Muscle of leg (tissue), 11 donors: ENCODE results near the gene SPATS2. TPM values are rescaled to one million over a fixed set of nuclear protein-coding genes. Genes with fewer than 3 reads are reported as not detected.
"Not testable (repeated sequence)": the region's sequence is repeated elsewhere in the genome, so short reads cannot be mapped to it uniquely, and the experiment has no call there.

Experiments used
- DNase-seq: peaks from one replicate; pipeline ENCODE4 v3.0.0; 2013
- H3K27ac ChIP-seq: one replicate; pipeline ENCODE4 v1.5.1; 2013; ENCODE audit warnings: mild to moderate bottlenecking, low read length, control low read depth
- H3K27me3 ChIP-seq: one replicate; pipeline ENCODE4 v1.6.1; 2013; ENCODE audit warnings: low read length; ENCODE audit not compliant: control insufficient read depth, insufficient read depth
- H3K36me3 ChIP-seq: one replicate; pipeline ENCODE4 v1.6.1; 2013; ENCODE audit warnings: low read length; ENCODE audit not compliant: control insufficient read depth, insufficient read depth
- H3K4me1 ChIP-seq: one replicate; pipeline ENCODE4 v1.6.1; 2013; ENCODE audit warnings: low read length; ENCODE audit not compliant: control insufficient read depth, insufficient read depth
- H3K4me3 ChIP-seq: one replicate; pipeline ENCODE4 v1.5.1; 2013; ENCODE audit warnings: low read length, control low read depth
- H3K9me3 ChIP-seq: replicated peaks from 2 replicates; pipeline ENCODE4 v1.6.1; 2013; ENCODE audit warnings: low read depth, low read length; ENCODE audit not compliant: control insufficient read depth
- WGBS: methylation state at CpG from one replicate; pipeline ENCODE4 v1.1.5; 2013; ENCODE audit warnings: missing lambda C conversion rate; ENCODE audit not compliant: insufficient coverage; 5-methylcytosine and 5-hydroxymethylcytosine counted together
- polyA plus RNA-seq, 8 donors: library from polyadenylated mRNA; unstranded; fragments of 120-200 nt; gene quantifications; one replicate each; pipeline versions ENCODE4 v1.2.1 to v1.2.3, GENCODE V29; 2013; ENCODE audit warnings: inconsistent platforms in 1 of 8, low replicate concordance in 1 of 8; ENCODE audit not compliant: insufficient read length in 8 of 8, insufficient read depth in 1 of 8
- total RNA-seq: library from RNA; stranded (reverse); fragments of 120-200 nt; gene quantifications from one replicate; pipeline ENCODE4 v1.2.4, GENCODE V29; 2013

The SPATS2 gene
- total and polyA plus RNA-seq, 9 donors, result 18.8 to 42.1 (median 29.2) TPM

DNA sequence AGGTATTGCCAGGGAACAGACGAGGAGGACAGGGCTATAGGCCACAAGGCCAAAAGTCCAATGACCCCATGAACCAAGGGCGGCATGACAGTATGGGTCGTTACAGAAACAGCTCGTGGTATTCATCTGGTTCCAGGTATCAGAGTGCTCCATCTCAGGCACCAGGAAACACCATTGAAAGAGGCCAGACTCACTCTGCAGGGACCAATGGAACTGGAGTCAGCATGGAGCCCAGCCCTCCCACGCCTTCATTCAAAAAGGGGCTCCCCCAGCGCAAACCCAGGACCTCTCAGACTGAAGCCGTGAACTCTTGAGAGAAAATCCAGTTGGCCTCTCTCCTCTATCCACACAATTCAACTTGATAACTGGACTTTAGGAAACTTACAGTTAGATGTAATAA, 158.7 kb downstream of the SPATS2 start:
- Histone ChIP-seq H3K9me3 (no peaks in the 10 kb centered on the region), H3K4me1 (no peaks in the 10 kb centered on the region), H3K4me3 (no peak overlapping the region), H3K27me3 (no peaks in the 10 kb centered on the region), H3K36me3 (peaks cover 41% of the 10 kb centered on the region), H3K27ac (no peak overlapping the region)
- 89% methylated on average over 4 of the region's 7 CpGs for WGBS
- no peak for DNase-seq

DNA sequence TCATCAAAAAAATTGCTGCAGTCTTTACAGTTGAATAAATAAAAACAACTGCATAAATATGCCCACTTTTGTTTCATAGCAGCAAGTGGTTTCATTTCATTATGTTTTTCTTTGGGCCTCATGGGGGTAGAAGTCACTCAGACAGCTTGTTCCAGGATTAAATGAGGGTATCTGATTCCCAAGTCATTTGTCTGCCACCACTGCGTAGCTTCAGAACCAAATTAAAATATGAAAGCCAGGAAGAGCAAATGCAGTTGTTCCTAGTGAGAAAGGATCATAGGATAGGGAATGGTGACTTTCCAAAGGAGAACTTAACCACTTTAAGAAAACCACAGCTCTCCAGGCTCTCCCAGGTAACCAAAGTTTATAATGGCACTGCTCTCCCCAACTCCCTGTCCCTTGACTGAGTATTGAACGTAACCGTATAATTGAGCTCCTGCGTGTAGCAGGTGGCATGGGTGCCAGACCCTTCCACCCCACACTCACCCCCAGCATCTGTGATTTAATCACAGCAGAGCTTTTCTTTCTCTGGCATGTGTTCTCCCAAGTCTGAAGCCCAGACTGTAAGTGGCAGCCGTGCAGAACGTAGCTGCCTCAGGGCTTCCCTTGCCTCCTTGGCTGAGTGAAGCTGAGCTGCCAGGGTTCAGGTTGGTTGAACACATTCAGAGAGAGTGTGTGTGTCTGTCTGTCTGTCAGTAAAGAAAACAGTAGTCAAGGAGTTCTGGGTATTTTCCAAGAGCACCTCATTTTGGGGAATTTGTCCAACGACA, 160.3 kb downstream of the SPATS2 start:
- Histone ChIP-seq H3K9me3 (no peaks in the 10 kb centered on the region), H3K27me3 (no peaks in the 10 kb centered on the region), H3K27ac (no peak overlapping the region), H3K4me3 (no peak overlapping the region), H3K4me1 (no peaks in the 10 kb centered on the region), H3K36me3 (peaks cover 34% of the 10 kb centered on the region)
- 86% methylated on average over 4 of the region's 7 CpGs for WGBS
- no peak for DNase-seq

DNA sequence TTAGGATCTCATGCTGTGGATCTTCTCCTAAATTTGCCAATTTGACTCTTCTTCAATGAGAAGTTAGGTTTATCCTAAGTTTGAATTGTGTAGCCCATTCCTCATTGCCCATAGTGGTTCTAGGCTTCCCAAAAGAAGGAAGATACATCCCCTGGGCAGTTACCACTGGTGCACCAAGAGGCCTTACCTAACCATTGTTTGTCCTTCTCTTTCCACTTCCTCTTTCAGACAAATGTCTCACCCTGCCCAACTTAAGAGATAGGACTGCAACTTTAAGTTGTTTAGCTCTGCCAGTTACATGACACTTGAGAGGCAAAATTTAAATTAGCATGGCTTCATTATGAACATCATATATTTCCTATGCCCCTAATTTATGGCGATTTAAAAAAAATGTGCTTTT, 162.2 kb downstream of the SPATS2 start:
- H3K36me3 ChIP-seq, result peaks cover 25% of the 10 kb centered on the region
- no peak overlapping the region for H3K27ac ChIP-seq
- H3K4me1 ChIP-seq, result no peaks in the 10 kb centered on the region
- H3K9me3 ChIP-seq, result no peaks in the 10 kb centered on the region
- DNase-seq, result no peak
- no CpG with 5 or more reads among the region's 1 CpG for WGBS
- H3K4me3 ChIP-seq, result no peak overlapping the region
- peaks cover under 1% of the 10 kb centered on the region for H3K27me3 ChIP-seq

DNA sequence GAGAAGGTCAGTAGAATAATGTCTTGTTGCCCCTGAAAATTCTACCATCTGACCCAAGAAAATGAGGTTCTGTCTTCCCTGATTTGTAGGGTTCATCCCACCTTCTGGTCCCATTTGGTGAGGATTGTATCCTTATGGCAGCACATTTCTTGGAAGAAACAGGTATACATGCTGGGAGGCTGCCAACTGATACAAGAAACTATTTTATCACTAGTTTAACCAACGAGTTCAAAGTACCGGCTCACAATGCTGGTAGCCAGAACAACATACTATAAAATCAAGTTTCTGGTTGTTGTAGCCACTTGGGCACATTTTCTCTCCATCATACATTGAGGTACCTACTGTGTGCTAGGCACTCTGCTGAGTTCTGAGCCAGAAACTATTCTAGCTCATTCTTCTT, 164.5 kb downstream of the SPATS2 start:
- H3K36me3 ChIP-seq, result peaks cover 6% of the 10 kb centered on the region
- H3K4me1 ChIP-seq, result peaks cover 3% of the 10 kb centered on the region
- no peaks in the 10 kb centered on the region for H3K9me3 ChIP-seq
- DNase-seq, result no peak
- peaks cover 21% of the 10 kb centered on the region for H3K27me3 ChIP-seq
- WGBS, result 75% methylated on average over 2 of the region's 2 CpGs
- H3K4me3 ChIP-seq, result no peak overlapping the region
- H3K27ac ChIP-seq, result no peak overlapping the region

DNA sequence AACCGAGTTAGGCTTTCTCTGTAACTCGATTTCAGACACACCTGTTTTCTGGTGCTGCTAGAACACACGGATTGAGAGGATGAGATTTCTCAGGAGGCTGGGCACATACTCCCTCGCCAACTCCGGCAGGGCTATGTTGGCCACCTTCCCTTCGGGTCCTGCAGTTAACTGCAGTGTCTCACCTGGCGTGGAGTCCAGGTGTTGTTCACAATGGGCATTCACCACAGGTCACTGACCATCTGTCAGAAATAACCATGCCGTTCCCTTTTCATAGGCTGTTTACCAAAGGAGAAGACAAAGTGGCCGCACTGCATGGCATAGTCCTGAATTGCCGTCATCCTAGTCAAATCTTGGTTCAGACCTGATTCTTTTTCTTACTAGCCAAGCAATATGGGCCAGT, 166.1 kb downstream of the SPATS2 start:
- Histone ChIP-seq H3K27me3 (peaks cover 37% of the 10 kb centered on the region), H3K4me3 (no peak overlapping the region), H3K9me3 (no peaks in the 10 kb centered on the region), H3K36me3 (no peaks in the 10 kb centered on the region), H3K27ac (no peak overlapping the region), H3K4me1 (peaks cover 14% of the 10 kb centered on the region)
- no peak for DNase-seq
- WGBS, result 77% methylated on average over 10 of the region's 10 CpGs

GRCh38 chr12:49534122-49534521, 166.9 kb downstream of the SPATS2 start:
- peaks cover 15% of the 10 kb centered on the region for H3K4me1 ChIP-seq
- WGBS, result 80% methylated on average over 1 of the region's 5 CpGs
- H3K36me3 ChIP-seq, H3K27ac ChIP-seq, H3K4me3 ChIP-seq, H3K9me3 ChIP-seq, DNase-seq: not testable (repeated sequence)
- H3K27me3 ChIP-seq, result peaks cover 43% of the 10 kb centered on the region

DNA sequence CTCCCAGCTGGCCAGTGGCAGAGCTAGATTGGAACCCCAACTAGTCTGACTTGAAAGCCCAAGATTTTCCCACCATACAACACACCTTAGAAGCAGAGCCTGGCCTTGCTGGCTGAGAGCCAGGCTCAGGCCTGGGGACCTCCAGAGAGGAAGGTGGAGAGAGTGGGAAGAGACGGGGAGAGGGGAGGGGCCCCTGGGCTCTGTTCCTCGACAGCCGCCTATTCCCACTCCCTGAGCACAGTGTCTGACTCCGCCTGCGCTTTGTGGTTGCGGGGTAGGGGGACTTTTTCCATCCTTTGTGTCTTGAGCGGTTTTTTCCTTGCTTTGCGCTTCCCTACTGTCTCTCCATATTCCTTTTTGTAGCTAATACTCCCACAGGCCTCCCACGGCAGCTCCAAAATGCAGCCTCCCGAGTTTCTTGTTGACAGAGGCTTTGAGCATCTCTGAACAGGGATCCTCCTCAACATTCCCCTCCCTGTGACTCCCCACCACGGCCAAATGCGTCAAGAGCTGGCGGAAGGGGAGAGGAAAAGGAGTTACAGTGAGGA, 167.5 kb downstream of the SPATS2 start:
- no peak for DNase-seq
- Histone ChIP-seq H3K27ac (no peak overlapping the region), H3K4me3 (no peak overlapping the region), H3K4me1 (peaks cover 15% of the 10 kb centered on the region), H3K27me3 (peaks cover 50% of the 10 kb centered on the region), H3K9me3 (no peaks in the 10 kb centered on the region), H3K36me3 (no peaks in the 10 kb centered on the region)
- WGBS, result 53% methylated on average over 2 of the region's 13 CpGs

- DNase-seq, result no peak
- Histone ChIP-seq H3K4me1 (peaks cover 15% of the 10 kb centered on the region), H3K36me3 (no peaks in the 10 kb centered on the region), H3K9me3 (no peaks in the 10 kb centered on the region), H3K27ac (no peak overlapping the region), H3K4me3 (no peak overlapping the region), H3K27me3 (peaks cover 62% of the 10 kb centered on the region)
- 67% methylated on average over 4 of the region's 6 CpGs for WGBS
Measured at GRCh38 chr12:49535921-49536525, 168.8 kb downstream of the SPATS2 start.

DNA sequence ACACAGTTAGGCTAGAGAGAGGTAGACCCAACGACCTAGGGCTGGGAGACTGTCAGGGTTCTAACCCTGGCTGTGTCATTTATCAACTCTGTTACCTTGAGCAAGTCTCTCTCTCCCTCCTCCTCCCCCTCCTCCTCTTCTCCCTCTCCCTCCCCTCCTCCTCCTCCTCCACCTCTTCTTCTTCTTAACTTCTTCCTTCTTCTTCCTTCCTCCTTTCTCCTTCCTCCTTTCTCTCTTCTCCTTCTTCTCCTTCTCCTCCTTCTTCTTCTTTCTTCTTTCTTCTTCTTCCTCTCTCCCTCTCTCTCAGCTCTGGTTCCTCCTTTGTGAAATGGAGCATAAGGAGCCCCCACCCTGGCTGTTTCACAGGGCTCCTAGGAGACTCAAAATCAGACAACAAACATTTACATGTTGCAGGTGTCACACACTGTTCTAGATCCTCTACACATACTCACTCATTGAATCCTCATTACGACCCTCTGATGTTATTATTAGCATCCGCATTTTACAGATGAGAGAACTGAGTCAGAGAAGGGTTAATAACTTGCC, 169.3 kb downstream of the SPATS2 start:
- WGBS, result 13% methylated on average over 1 of the region's 3 CpGs
- H3K27ac ChIP-seq, result no peak overlapping the region
- no peaks in the 10 kb centered on the region for H3K9me3 ChIP-seq
- peaks cover 15% of the 10 kb centered on the region for H3K4me1 ChIP-seq
- no peaks in the 10 kb centered on the region for H3K36me3 ChIP-seq
- H3K4me3 ChIP-seq, result no peak overlapping the region
- peaks cover 67% of the 10 kb centered on the region for H3K27me3 ChIP-seq
- no peak for DNase-seq

DNA sequence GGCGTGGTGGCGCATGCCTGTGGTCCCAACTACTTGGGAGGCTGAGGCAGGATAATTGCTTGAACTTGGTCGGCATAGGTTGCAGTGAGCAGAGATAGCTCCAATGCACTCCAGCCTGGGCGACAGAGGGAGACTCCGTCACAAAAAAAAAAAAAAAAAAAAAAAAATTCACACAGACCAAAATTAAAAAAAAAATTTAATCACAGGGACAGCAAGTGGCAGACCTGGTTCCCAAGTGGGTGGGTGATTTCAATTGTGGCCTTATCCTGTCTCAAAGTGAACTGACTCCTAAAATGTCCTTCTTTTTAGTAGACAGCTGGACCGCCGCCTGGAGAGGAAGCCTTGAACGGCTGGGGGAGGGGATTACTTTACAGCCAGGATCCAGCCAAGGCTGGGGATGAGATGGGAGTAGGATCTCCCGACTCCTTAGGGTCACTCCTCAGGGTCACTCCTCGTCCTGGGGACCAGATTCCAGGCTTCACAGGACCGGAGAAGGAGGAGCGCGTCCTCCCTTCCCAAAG, 170.0 kb downstream of the SPATS2 start:
- 0% methylated on average over 4 of the region's 13 CpGs for WGBS
- H3K9me3 ChIP-seq, result no peaks in the 10 kb centered on the region
- H3K27me3 ChIP-seq, result peaks cover 72% of the 10 kb centered on the region

More for the DNA sequence above, 170.0 kb downstream of the SPATS2 start:
- H3K36me3 ChIP-seq, result no peaks in the 10 kb centered on the region
- H3K4me1 ChIP-seq, result peaks cover 15% of the 10 kb centered on the region
- no peak overlapping the region for H3K27ac ChIP-seq
- peak overlapping the region; percentile 25 for H3K4me3 ChIP-seq
- DNase-seq, result peak; percentile 40
